H1 (cell line): Measurements from ENCODE around the gene GTF2A1. TPM values are rescaled to one million over a fixed set of nuclear protein-coding genes. Genes with fewer than 3 reads are reported as not detected.
"Not testable (repeated sequence)": the region's sequence is repeated elsewhere in the genome, so short reads cannot be mapped to it uniquely, and the experiment has no call there.

Experiments
- CTCF ChIA-PET: fragments of 300-600 bp; sonication (Branson Sonifier 250); formaldehyde crosslinking; loops from one replicate; lab custom pipeline; 2021; ENCODE audit not compliant: partially characterized antibody; lab: Charles Lee
- POLR2A ChIA-PET: fragments of 300-600 bp; sonication (Branson Sonifier 250); formaldehyde crosslinking; loops from one replicate; lab custom pipeline; 2021; ENCODE audit warnings: inconsistent platforms; ENCODE audit not compliant: partially characterized antibody; lab: Charles Lee
- DNase-seq, 2 experiments: peaks; one replicate each; pipeline versions ENCODE4 v3.0.0 to v3.0.0-alpha.2; 2010 to 2022; ENCODE audit warnings: low spot score in 2 of 2, low read depth in 1 of 2, mixed read lengths in 1 of 2
- FAIRE-seq: peaks from 2 replicates; lab custom pipeline; 2011; peaks lifted over from hg19 to GRCh38; lab: Jason Lieb, UNC
- H2AFZ ChIP-seq: 2 replicates; pipeline ENCODE4 v1.8.1; 2012; ENCODE audit warnings: low read length, inconsistent platforms
- H2AK5ac ChIP-seq: 2 replicates; pipeline ENCODE4 v1.6.1; 2013; ENCODE audit warnings: low read depth, low read length
- H2BK120ac ChIP-seq: replicated peaks from 2 replicates; pipeline ENCODE3; 2013; ENCODE audit warnings: low read depth, low read length, inconsistent platforms
- H2BK12ac ChIP-seq: 2 replicates; pipeline ENCODE4 v1.6.1; 2013; ENCODE audit warnings: low read depth, low read length
- H2BK15ac ChIP-seq: 2 replicates; pipeline ENCODE4 v1.6.1; 2013; ENCODE audit warnings: low read length
- H2BK20ac ChIP-seq: 2 replicates; pipeline ENCODE4 v1.6.1; 2013; ENCODE audit warnings: low read length
- H2BK5ac ChIP-seq: 2 replicates; pipeline ENCODE4 v1.6.1; 2013; ENCODE audit warnings: low read depth, low read length
- H3K14ac ChIP-seq: 2 replicates; pipeline ENCODE4 v1.6.1; 2013; ENCODE audit warnings: inconsistent platforms; ENCODE audit not compliant: insufficient read length
- H3K18ac ChIP-seq: 2 replicates; pipeline ENCODE4 v1.6.1; 2013; ENCODE audit warnings: low read length; ENCODE audit errors: extremely low read depth
- H3K23ac ChIP-seq: 2 replicates; pipeline ENCODE4 v1.6.1; 2013; ENCODE audit warnings: inconsistent platforms; ENCODE audit not compliant: insufficient read length
- H3K23me2 ChIP-seq: 2 replicates; pipeline ENCODE4 v1.6.1; 2013; ENCODE audit warnings: low read depth, low read length
- H3K27ac ChIP-seq: 2 replicates; pipeline ENCODE4 v1.6.1; 2011; ENCODE audit warnings: low read depth, low read length, inconsistent platforms
- H3K27me3 ChIP-seq, 4 experiments: replicated peaks in 1 of 4; 1 replicate in 1 of 4; 2 replicates in 3 of 4; pipeline versions ENCODE4 v1.6.1 to v1.8.1; 2011 to 2013; ENCODE audit warnings: low read length in 3 of 4, mild to moderate bottlenecking in 3 of 4, inconsistent platforms in 2 of 4, mixed read lengths in 2 of 4, moderate library complexity in 1 of 4; ENCODE audit not compliant: control insufficient read depth in 3 of 4, insufficient read depth in 3 of 4; ENCODE audit errors: extremely low read depth in 1 of 4
- H3K36me3 ChIP-seq, 4 experiments: 2 replicates each; pipeline versions ENCODE4 v1.6.1 to v1.8.1; 2011 to 2013; ENCODE audit warnings: mild to moderate bottlenecking in 4 of 4, low read length in 3 of 4, moderate library complexity in 2 of 4, control low read depth in 1 of 4, inconsistent platforms in 1 of 4; ENCODE audit not compliant: insufficient read depth in 4 of 4, control insufficient read depth in 2 of 4
- H3K4ac ChIP-seq: replicated peaks from 2 replicates; pipeline ENCODE3; 2013; ENCODE audit warnings: low read length, low read depth, mixed read lengths, inconsistent platforms; ENCODE audit not compliant: insufficient read length
- H3K4me1 ChIP-seq, 4 experiments: replicated peaks in 1 of 4; 1 replicate in 1 of 4; 2 replicates in 3 of 4; pipeline versions ENCODE4 v1.6.1 to v1.8.1; 2011 to 2013; ENCODE audit warnings: low read length in 3 of 4, inconsistent platforms in 2 of 4, mixed read lengths in 1 of 4; ENCODE audit not compliant: insufficient read depth in 4 of 4, control insufficient read depth in 3 of 4
- H3K4me2 ChIP-seq, 2 experiments: 2 replicates each; pipeline versions ENCODE4 v1.6.1 to v1.8.1; 2011 to 2013; ENCODE audit warnings: low read depth in 2 of 2, low read length in 2 of 2, control low read depth in 1 of 2, inconsistent platforms in 1 of 2, mild to moderate bottlenecking in 1 of 2; ENCODE audit not compliant: insufficient read depth in 1 of 2
- H3K4me3 ChIP-seq, 4 experiments: fragments of 200-600, 300-600 bp in 1 of 4; sonication (generic), shearing (Covaris generic), sonication (Bioruptor Twin) in 1 of 4; 2 replicates each; pipeline versions ENCODE4 v1.5.1 to v1.8.1; 2011 to 2016; ENCODE audit warnings: low read length in 4 of 4, low read depth in 3 of 4, control low read depth in 2 of 4, inconsistent platforms in 2 of 4, mild to moderate bottlenecking in 2 of 4, mixed read lengths in 1 of 4, moderate library complexity in 1 of 4; ENCODE audit not compliant: insufficient read depth in 2 of 4; ENCODE audit errors: extremely low read depth in 1 of 4
- H3K56ac ChIP-seq: replicated peaks from 2 replicates; pipeline ENCODE3; 2013; ENCODE audit warnings: low read depth, mild to moderate bottlenecking, mixed read lengths, low read length, inconsistent platforms; ENCODE audit not compliant: insufficient read length
- H3K79me1 ChIP-seq: 2 replicates; pipeline ENCODE4 v1.6.1; 2013; ENCODE audit warnings: low read depth, low read length, control low read depth
- H3K79me2 ChIP-seq, 2 experiments: 2 replicates each; pipeline versions ENCODE4 v1.6.1 to v1.8.1; 2012 to 2013; ENCODE audit warnings: low read length in 2 of 2, mild to moderate bottlenecking in 2 of 2, inconsistent platforms in 1 of 2; ENCODE audit not compliant: insufficient read depth in 2 of 2, control insufficient read depth in 1 of 2
- H3K9ac ChIP-seq, 4 experiments: replicated peaks in 1 of 4; 1 replicate in 1 of 4; 2 replicates in 3 of 4; pipeline versions ENCODE4 v1.6.1 to v1.8.1; 2011 to 2013; ENCODE audit warnings: low read depth in 3 of 4, low read length in 3 of 4, control low read depth in 2 of 4, mild to moderate bottlenecking in 2 of 4, moderate library complexity in 2 of 4, inconsistent platforms in 1 of 4; ENCODE audit errors: extremely low read depth in 1 of 4
- H3K9me3 ChIP-seq, 2 experiments: 2 replicates each; pipeline versions ENCODE4 v1.6.1 to v1.8.1; 2012 to 2013; ENCODE audit warnings: mild to moderate bottlenecking in 2 of 2, moderate library complexity in 2 of 2, control low read depth in 1 of 2, inconsistent platforms in 1 of 2, low read depth in 1 of 2, low read length in 1 of 2, mixed read lengths in 1 of 2; ENCODE audit not compliant: insufficient read depth in 2 of 2
- H4K20me1 ChIP-seq, 2 experiments: replicated peaks in 1 of 2; 2 replicates each; pipeline versions ENCODE3 to v1.8.1; 2011 to 2013; ENCODE audit warnings: inconsistent platforms in 2 of 2, low read length in 2 of 2, mild to moderate bottlenecking in 1 of 2; ENCODE audit not compliant: insufficient read depth in 2 of 2, control insufficient read depth in 1 of 2
- H4K5ac ChIP-seq: 2 replicates; pipeline ENCODE4 v1.6.1; 2013; ENCODE audit warnings: low read length, low read depth, mixed read lengths, inconsistent platforms; ENCODE audit not compliant: insufficient read length
- H4K8ac ChIP-seq: 2 replicates; pipeline ENCODE4 v1.8.0; 2013; ENCODE audit warnings: mild to moderate bottlenecking, moderate library complexity, low read length, inconsistent platforms; ENCODE audit not compliant: insufficient read depth; ENCODE audit errors: extremely low read depth
- H4K91ac ChIP-seq: replicated peaks from 2 replicates; pipeline ENCODE3; 2013; ENCODE audit warnings: low read length, mixed read lengths, inconsistent platforms; ENCODE audit not compliant: insufficient read length
- YY1 ChIP-seq: IDR thresholded peaks from 2 replicates; pipeline ENCODE4 v1.6.1; 2011; ENCODE audit warnings: low read depth, mild to moderate bottlenecking, low read length
- WGBS, 2 experiments: shearing (Covaris generic) in 1 of 2; methylation state at CpG; one replicate each; pipeline versions ENCODE4 v1.1.6 to v1.1.7; 2013 to 2015; ENCODE audit warnings: low lambda C conversion rate in 2 of 2, mixed read lengths in 2 of 2, inconsistent platforms in 1 of 2, low coverage in 1 of 2, missing lambda C conversion rate in 1 of 2; ENCODE audit not compliant: insufficient replicate concordance in 2 of 2, insufficient coverage in 1 of 2, insufficient read length in 1 of 2; ENCODE audit errors: extremely low coverage in 1 of 2, missing lambda C conversion rate in 1 of 2; 5-methylcytosine and 5-hydroxymethylcytosine counted together
- polyA plus RNA-seq, 7 experiments: library from polyadenylated mRNA; depleted of rRNA in 3 of 7; stranded (reverse) in 5 of 7; unstranded in 2 of 7; fragments of >200 nt in 5 of 7; fragments of 200-250 nt in 2 of 7; gene quantifications; 1 replicate in 5 of 7; 2 replicates in 1 of 7; 4 replicates in 1 of 7; pipeline versions ENCODE4 v1.2.1 to v1.2.3, GENCODE V29; 2011 to 2013; ENCODE audit warnings: missing spikeins in 2 of 7, mixed read lengths in 2 of 7
- total RNA-seq: library from RNA; stranded (reverse); fragmentation: NEBNext Ultra II Directional; extraction: Animal tissue kit (Norgen Biotek cat#: 25700); gene quantifications from 2 replicates; pipeline ENCODE4 v1.2.1, GENCODE V29; 2021

Gene GTF2A1
- total and polyA plus RNA-seq, 2 of the 8 experiments (the other 6 are each of a cell fraction or from before 2014, with no cell fraction given) = 24.1 to 57.8 TPM

- no peak overlapping the region for H2BK15ac ChIP-seq
- no peaks in the 10 kb centered on the region for H3K79me2 ChIP-seq
- POLR2A ChIA-PET = no interaction called here
- no peak overlapping the region for H2BK20ac ChIP-seq
- DNase-seq (no peak), FAIRE-seq (no peak)
- no peak overlapping the region for H2BK12ac ChIP-seq
- no peaks in the 10 kb centered on the region for H4K20me1 ChIP-seq
- no peak overlapping the region for H3K4me2 ChIP-seq
- no peak overlapping the region for H2AK5ac ChIP-seq
- H3K9me3 ChIP-seq = peaks cover 4 to 5% of the 10 kb centered on the region in 2 experiments; a peak in 1 of 4 replicates
- H3K23me2 ChIP-seq = no peaks in the 10 kb centered on the region
- no peak overlapping the region for H3K27ac ChIP-seq
- no peaks in the 10 kb centered on the region for H3K79me1 ChIP-seq
- no peak overlapping the region for H2AFZ ChIP-seq
- WGBS, 2 experiments = 73% methylated on average over 1 of the region's 1 CpG; no CpG with 5 or more reads in 1 of the 2 experiments
- H3K4me1 ChIP-seq = no peaks in the 10 kb centered on the region
- no peak overlapping the region for H3K9ac ChIP-seq
- no peaks in the 10 kb centered on the region for H3K27me3 ChIP-seq
- no peak overlapping the region for H2BK120ac ChIP-seq
- H3K4ac ChIP-seq = no peak overlapping the region
- no peak overlapping the region for H3K23ac ChIP-seq
- H3K36me3 ChIP-seq = no peaks in the 10 kb centered on the region
- no peak overlapping the region for H3K18ac ChIP-seq
- no peak for TF ChIP-seq YY1
- H4K5ac ChIP-seq = no peak overlapping the region
- H3K14ac ChIP-seq = no peak overlapping the region
- no peak overlapping the region for H3K56ac ChIP-seq
- CTCF ChIA-PET = no interaction called here
- H4K8ac ChIP-seq = no peak overlapping the region
- H3K4me3 ChIP-seq = no peak overlapping the region
- no peak overlapping the region for H4K91ac ChIP-seq
- H2BK5ac ChIP-seq = no peak overlapping the region
These were observed 25.0 kb upstream of the GTF2A1 start for GRCh38 chr14:81245771-81246170.

- H3K27me3 ChIP-seq, FAIRE-seq, H2BK15ac ChIP-seq, H3K4me2 ChIP-seq, H2AFZ ChIP-seq, H3K14ac ChIP-seq, H2BK120ac ChIP-seq, H3K23me2 ChIP-seq, H2BK20ac ChIP-seq, H4K20me1 ChIP-seq, DNase-seq, H3K4me1 ChIP-seq, CTCF ChIA-PET, H3K79me1 ChIP-seq, H2BK5ac ChIP-seq, H4K91ac ChIP-seq, H3K23ac ChIP-seq, H2AK5ac ChIP-seq, H4K8ac ChIP-seq, H4K5ac ChIP-seq, POLR2A ChIA-PET, H3K9me3 ChIP-seq, H3K56ac ChIP-seq, H3K36me3 ChIP-seq, H3K4ac ChIP-seq, H3K18ac ChIP-seq, H2BK12ac ChIP-seq, H3K9ac ChIP-seq, H3K4me3 ChIP-seq, H3K79me2 ChIP-seq, H3K27ac ChIP-seq: not testable (repeated sequence)
- WGBS, 2 experiments = 88% methylated on average over 5 of the region's 28 CpGs; no CpG with 5 or more reads in 1 of the 2 experiments
These were observed 23.7 kb upstream of the GTF2A1 start for GRCh38 chr14:81244431-81244830.
